Osteoblast (primary cell): Measurements from ENCODE around the gene THSD8. TPM values are rescaled to one million over a fixed set of nuclear protein-coding genes. Genes with fewer than 3 reads are reported as not detected.

Experiments
- DNase-seq: peaks from one replicate; pipeline ENCODE4 v3.0.0; 2011; ENCODE audit warnings: low spot score, mixed read lengths; ENCODE audit not compliant: insufficient read length; ENCODE audit errors: missing footprints
- H2AFZ ChIP-seq: 2 replicates; pipeline ENCODE4 v1.6.0; 2011; ENCODE audit warnings: mild to moderate bottlenecking, low read length
- H3K27ac ChIP-seq: 2 replicates; pipeline ENCODE4 v1.5.1; 2011; ENCODE audit warnings: mild to moderate bottlenecking, low read depth, low read length, moderate library complexity
- H3K27me3 ChIP-seq: 2 replicates; pipeline ENCODE4 v1.6.0; 2012; ENCODE audit warnings: mild to moderate bottlenecking, control low read depth, inconsistent platforms, low read length, moderate library complexity; ENCODE audit not compliant: insufficient read depth
- H3K36me3 ChIP-seq: 2 replicates; pipeline ENCODE4 v1.5.1; 2011; ENCODE audit warnings: mild to moderate bottlenecking, low read length, control low read depth, moderate library complexity; ENCODE audit not compliant: insufficient read depth
- H3K4me1 ChIP-seq: 2 replicates; pipeline ENCODE4 v1.5.1; 2011; ENCODE audit warnings: mild to moderate bottlenecking, low read length, control low read depth, moderate library complexity; ENCODE audit not compliant: insufficient read depth
- H3K4me2 ChIP-seq: 2 replicates; pipeline ENCODE4 v1.6.0; 2011; ENCODE audit warnings: mild to moderate bottlenecking, low read length; ENCODE audit not compliant: insufficient read depth
- H3K4me3 ChIP-seq: fragments of 200-600 bp; sonication (generic); 3 replicates; pipeline ENCODE4 v1.5.1; 2012; ENCODE audit warnings: mild to moderate bottlenecking, low read length, inconsistent platforms; ENCODE audit not compliant: insufficient read depth
- H3K79me2 ChIP-seq: 2 replicates; pipeline ENCODE4 v1.6.0; 2012; ENCODE audit warnings: mild to moderate bottlenecking, low read length, control low read depth, inconsistent platforms; ENCODE audit not compliant: insufficient read depth
- H3K9me3 ChIP-seq: 2 replicates; pipeline ENCODE4 v1.5.1; 2011; ENCODE audit warnings: low read depth, low read length, control low read depth
- H4K20me1 ChIP-seq: 2 replicates; pipeline ENCODE4 v1.6.0; 2012; ENCODE audit warnings: mild to moderate bottlenecking, low read length, control low read depth; ENCODE audit not compliant: insufficient read depth
- CTCF ChIP-seq: IDR thresholded peaks from 2 replicates; pipeline ENCODE4 v1.5.1; 2011; ENCODE audit warnings: mild to moderate bottlenecking, low read depth, low read length, moderate library complexity; ENCODE audit errors: extremely low read depth
- total RNA-seq: library from RNA; depleted of rRNA; stranded (reverse); fragments of >200 nt; gene quantifications from 2 replicates; pipeline ENCODE4 v1.2.3, GENCODE V29; 2012

The THSD8 gene
- total RNA-seq, 1 donor: not detected

GRCh38 chr19:12757544-12758274, 44.2 kb upstream of the THSD8 start:
- no peaks in the 10 kb centered on the region for H4K20me1 ChIP-seq
- peak overlapping the region; percentile 81 for H3K4me2 ChIP-seq
- peak overlapping the region; percentile 74 for H3K4me3 ChIP-seq
- peak overlapping the region; percentile 84 for H2AFZ ChIP-seq
- H3K9me3 ChIP-seq: no peaks in the 10 kb centered on the region
- no peaks in the 10 kb centered on the region for H3K27me3 ChIP-seq
- no peaks in the 10 kb centered on the region for H3K79me2 ChIP-seq
- DNase-seq: peak; percentile 99
- peak; percentile 83 for TF ChIP-seq CTCF
- H3K4me1 ChIP-seq: peaks cover 6% of the 10 kb centered on the region
- H3K36me3 ChIP-seq: no peaks in the 10 kb centered on the region
- H3K27ac ChIP-seq: no peak overlapping the region

- no peak overlapping the region for H3K27ac ChIP-seq
Measured at GRCh38 chr19:12759686-12760085, 42.2 kb upstream of the THSD8 start.

GRCh38 chr19:12763100-12763499, 38.8 kb upstream of the THSD8 start:
- no peak overlapping the region for H2AFZ ChIP-seq
- DNase-seq: peak; percentile 8
- peaks cover under 1% of the 10 kb centered on the region for H3K4me1 ChIP-seq
- no peaks in the 10 kb centered on the region for H3K79me2 ChIP-seq
- no peak overlapping the region for H3K4me3 ChIP-seq
- no peak overlapping the region for H3K4me2 ChIP-seq
- TF ChIP-seq CTCF: no peak
- H3K27me3 ChIP-seq: no peaks in the 10 kb centered on the region
- H4K20me1 ChIP-seq: no peaks in the 10 kb centered on the region
- H3K27ac ChIP-seq: no peak overlapping the region
- H3K36me3 ChIP-seq: no peaks in the 10 kb centered on the region
- no peaks in the 10 kb centered on the region for H3K9me3 ChIP-seq

More at GRCh38 chr19:12759686-12760085, 42.2 kb upstream of the THSD8 start:
- Histone ChIP-seq H2AFZ (no peak overlapping the region), H3K36me3 (no peaks in the 10 kb centered on the region), H3K4me2 (no peak overlapping the region), H3K27me3 (no peaks in the 10 kb centered on the region), H3K4me3 (no peak overlapping the region), H3K9me3 (no peaks in the 10 kb centered on the region), H3K4me1 (peaks cover 6% of the 10 kb centered on the region), H3K79me2 (no peaks in the 10 kb centered on the region), H4K20me1 (no peaks in the 10 kb centered on the region)
- peak; percentile 10 for DNase-seq
- TF ChIP-seq CTCF: no peak

- H3K4me1 ChIP-seq: no peaks in the 10 kb centered on the region
- H2AFZ ChIP-seq: no peak overlapping the region
- no peak overlapping the region for H3K4me3 ChIP-seq
- TF ChIP-seq CTCF: no peak
- peak; percentile 36 for DNase-seq
- no peak overlapping the region for H3K4me2 ChIP-seq
- H3K79me2 ChIP-seq: no peaks in the 10 kb centered on the region
- no peaks in the 10 kb centered on the region for H3K36me3 ChIP-seq
- H3K27ac ChIP-seq: no peak overlapping the region
- no peaks in the 10 kb centered on the region for H3K27me3 ChIP-seq
- no peaks in the 10 kb centered on the region for H3K9me3 ChIP-seq
- H4K20me1 ChIP-seq: no peaks in the 10 kb centered on the region
Measured at GRCh38 chr19:12764698-12765097, 37.2 kb upstream of the THSD8 start.
